Mononuclear cell (primary cell): ENCODE results near the gene SLC30A4. TPM values are rescaled to one million over a fixed set of nuclear protein-coding genes. Genes with fewer than 3 reads are reported as not detected.
"Not testable (repeated sequence)": the region's sequence is repeated elsewhere in the genome, so short reads cannot be mapped to it uniquely, and the experiment has no call there.

Experiments
- H3K27me3 ChIP-seq: 2 replicates; pipeline ENCODE4 v1.6.0; 2011; ENCODE audit warnings: low read length, control low read depth; ENCODE audit not compliant: insufficient read depth
- H3K4me1 ChIP-seq: 2 replicates; pipeline ENCODE4 v1.5.1; 2011; ENCODE audit warnings: mild to moderate bottlenecking, low read length, control low read depth; ENCODE audit not compliant: insufficient read depth
- H3K4me3 ChIP-seq: 2 replicates; pipeline ENCODE4 v1.5.1; 2011; ENCODE audit warnings: mild to moderate bottlenecking, low read length, moderate library complexity
- H3K9me3 ChIP-seq: 2 replicates; pipeline ENCODE4 v1.5.1; 2011; ENCODE audit warnings: low read depth, mild to moderate bottlenecking, control low read depth, low read length
- total RNA-seq: library from RNA; depleted of rRNA; stranded (reverse); fragments of >200 nt; gene quantifications from one replicate; pipeline ENCODE4 v1.2.3, GENCODE V29; 2012

SLC30A4 gene
- total RNA-seq, 1 donor: 3.4 TPM

DNA sequence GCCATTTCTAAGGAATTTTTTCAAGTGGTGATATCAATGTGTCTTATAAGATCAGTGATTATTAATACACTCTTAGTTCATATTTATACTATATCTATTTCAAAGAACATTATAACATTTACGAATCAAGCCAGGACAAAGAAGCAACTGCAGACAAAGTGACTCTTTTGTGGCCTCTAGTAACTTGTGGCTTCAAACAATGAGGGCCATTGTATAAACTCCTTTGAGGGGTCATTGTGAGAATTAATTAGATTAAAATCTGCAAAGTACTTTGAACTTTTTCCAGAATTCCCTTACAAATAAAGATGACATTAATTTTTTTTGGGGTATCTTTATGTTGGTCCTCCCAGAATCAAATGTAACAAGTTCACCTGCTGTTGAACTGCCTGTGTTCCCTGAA, 12.3 kb upstream of the SLC30A4 start:
- Histone ChIP-seq H3K4me1 (no peaks in the 10 kb centered on the region), H3K4me3 (no peak overlapping the region), H3K27me3 (no peaks in the 10 kb centered on the region), H3K9me3 (no peaks in the 10 kb centered on the region)

DNA sequence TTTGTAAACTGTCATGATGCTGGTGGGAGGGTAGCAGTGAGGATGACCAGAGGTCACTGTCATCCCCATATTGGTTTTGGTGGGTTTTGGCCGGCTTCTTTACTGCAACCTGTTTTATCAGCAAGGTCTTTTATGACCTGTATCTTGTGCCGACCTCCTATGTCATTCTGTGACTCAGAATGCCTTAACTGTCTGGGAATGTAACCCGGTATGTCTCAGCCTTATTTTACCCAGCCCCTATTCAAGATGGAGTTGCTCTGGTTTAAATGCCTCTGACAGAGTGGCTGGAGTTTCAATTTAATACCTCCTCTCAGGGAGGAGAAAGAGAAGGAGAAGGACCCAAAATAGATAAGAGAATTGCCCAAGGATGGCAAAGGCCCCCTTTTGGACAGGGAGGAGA, 10.3 kb upstream of the SLC30A4 start:
- H3K27me3 ChIP-seq, H3K4me1 ChIP-seq, H3K4me3 ChIP-seq, H3K9me3 ChIP-seq: not testable (repeated sequence)

DNA sequence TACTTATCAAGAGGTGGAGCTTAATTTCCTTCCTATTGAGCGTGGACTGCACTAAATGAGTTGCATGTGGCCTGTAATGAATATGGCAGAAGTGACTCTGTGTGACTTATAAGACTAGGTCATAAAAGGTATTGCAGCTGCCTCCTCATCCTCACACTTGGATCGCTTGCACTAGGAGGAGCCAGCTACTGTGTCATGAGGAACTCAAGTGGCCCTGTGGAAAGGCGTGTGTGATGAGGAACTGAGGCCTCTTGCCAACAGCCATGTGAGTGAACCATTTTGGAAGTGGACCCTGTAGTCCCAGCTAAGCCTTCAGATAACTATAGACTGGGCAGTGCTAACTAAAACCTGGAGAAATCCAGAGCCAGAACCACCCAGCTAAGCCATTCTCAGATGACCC, 7.1 kb upstream of the SLC30A4 start:
- peaks cover 6% of the 10 kb centered on the region for H3K4me1 ChIP-seq
- H3K4me3 ChIP-seq: no peak overlapping the region
- H3K9me3 ChIP-seq: no peaks in the 10 kb centered on the region
- H3K27me3 ChIP-seq: peaks cover 5% of the 10 kb centered on the region

DNA sequence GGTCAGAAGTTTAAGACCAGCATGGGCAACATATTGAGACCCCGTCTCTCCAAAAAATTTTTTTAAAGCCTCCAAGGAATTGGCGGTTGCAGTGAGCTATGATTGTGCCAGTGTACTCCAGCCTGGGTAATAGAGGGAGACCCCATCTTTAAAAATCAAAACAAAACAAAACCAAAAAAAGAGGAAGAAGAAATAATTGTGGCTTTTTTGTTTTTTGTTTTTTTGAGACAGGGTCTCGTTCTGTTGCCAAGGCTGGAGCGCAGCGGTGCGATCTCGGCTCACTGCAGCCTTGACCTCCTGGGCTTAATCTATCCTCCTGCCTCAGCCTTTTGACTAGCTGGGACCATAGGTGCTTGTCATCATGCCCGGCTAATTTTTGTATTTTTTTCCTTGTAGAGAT, 4.5 kb upstream of the SLC30A4 start:
- Histone ChIP-seq H3K4me3 (no peak overlapping the region), H3K9me3 (no peaks in the 10 kb centered on the region), H3K4me1 (peaks cover 11% of the 10 kb centered on the region), H3K27me3 (peaks cover 22% of the 10 kb centered on the region)

DNA sequence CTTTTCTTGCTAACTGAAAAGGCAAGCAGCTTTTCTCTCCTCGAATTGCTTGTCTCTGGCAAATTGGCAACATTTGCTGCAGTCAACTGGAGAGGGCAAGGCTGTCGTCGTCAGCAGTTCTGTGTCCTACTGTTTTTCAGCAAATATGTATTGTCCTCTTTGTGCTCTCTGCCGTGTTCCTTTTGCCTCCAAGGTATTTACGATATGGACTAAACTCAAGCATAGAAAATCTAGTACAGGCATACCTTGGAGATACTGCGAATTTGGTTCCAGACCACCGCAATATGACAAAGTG, 558 bp upstream of the SLC30A4 start:
- Histone ChIP-seq H3K4me1 (peaks cover 15% of the 10 kb centered on the region), H3K9me3 (no peaks in the 10 kb centered on the region), H3K4me3 (peak overlapping the region; percentile 63), H3K27me3 (peaks cover 35% of the 10 kb centered on the region)

DNA sequence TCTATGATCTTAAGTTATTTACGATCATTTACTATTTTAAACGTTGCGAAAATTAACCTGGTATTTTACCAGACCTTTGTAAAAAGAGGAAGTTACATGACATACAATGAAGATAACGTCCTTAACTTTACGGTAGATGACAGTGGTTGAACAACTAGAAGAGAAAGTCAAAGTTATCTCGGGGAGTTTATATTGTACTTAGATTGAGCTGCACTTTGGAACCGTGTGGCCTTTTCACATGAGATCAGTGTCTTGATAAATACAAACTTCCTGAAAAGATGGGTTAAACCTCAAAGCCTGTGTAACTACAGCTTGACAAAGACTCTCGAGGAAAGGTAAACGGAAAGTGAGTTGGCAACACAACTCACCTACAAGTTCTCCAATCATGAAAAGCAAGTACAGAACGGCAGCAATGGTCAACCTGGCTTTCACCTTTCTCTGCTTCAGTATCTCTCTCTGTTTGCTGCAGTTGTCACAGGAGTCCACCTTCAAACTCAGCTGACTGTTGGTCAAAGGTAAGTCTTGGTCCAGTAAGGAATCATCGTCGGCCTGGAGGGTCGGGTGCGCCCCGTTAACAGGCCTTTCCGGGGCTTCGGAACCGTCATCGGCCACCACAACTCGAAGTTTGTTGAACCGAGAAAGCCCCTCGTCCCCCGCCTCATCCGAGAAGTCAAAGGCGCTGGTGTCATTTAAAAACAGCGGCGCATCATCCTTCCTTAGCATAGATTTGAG, 793 bp downstream of the SLC30A4 start:
- H3K27me3 ChIP-seq: peaks cover 35% of the 10 kb centered on the region
- H3K4me3 ChIP-seq: peak overlapping the region; percentile 63
- H3K4me1 ChIP-seq: peaks cover 10% of the 10 kb centered on the region
- H3K9me3 ChIP-seq: no peaks in the 10 kb centered on the region

DNA sequence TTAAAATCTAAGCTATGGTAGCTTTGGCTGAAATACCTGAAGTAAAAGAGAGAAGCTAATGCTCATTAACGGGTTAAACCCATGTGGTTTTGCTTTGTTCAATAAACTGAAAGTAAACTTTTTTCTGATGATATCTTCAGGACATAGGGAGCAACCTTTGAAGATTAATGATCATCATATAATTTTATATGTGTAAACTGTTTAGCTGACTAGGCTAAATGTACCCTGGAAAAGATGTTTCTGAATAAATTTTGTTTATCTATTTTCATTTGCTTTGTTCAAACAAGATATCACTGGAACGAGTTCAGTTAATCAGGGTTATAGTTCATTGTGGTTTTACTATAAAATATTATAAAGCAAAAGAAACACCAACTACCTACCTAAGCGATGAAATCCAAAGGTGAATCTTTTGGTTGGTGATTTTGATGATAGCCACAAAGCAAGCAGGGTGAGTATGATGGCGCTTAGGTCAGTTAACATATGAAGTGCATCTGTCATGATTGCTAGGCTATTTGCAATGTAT, 11.7 kb downstream of the SLC30A4 start:
- H3K27me3 ChIP-seq: no peaks in the 10 kb centered on the region
- H3K9me3 ChIP-seq: no peaks in the 10 kb centered on the region
- H3K4me1 ChIP-seq: no peaks in the 10 kb centered on the region
- no peak overlapping the region for H3K4me3 ChIP-seq

DNA sequence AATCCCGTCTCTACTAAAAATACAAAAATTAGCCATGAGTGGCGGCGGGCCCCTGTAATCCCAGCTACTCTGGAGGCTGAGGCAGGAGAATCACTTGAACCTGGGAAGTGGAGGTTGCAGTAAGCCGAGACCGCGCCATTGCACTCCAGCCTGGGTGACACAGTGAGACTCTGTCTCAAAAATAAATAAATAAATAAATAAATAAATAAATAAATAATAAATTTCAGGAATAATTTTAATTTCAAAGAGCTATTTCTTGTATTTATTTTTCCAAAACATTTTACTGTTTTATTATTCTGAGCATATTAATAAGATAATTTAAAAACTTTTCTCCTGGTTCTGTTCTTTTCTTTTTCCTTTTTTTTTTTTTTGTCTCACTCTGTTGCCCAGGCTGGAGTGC, 15.4 kb downstream of the SLC30A4 start:
- H3K4me1 ChIP-seq, H3K4me3 ChIP-seq, H3K9me3 ChIP-seq, H3K27me3 ChIP-seq: not testable (repeated sequence)

DNA sequence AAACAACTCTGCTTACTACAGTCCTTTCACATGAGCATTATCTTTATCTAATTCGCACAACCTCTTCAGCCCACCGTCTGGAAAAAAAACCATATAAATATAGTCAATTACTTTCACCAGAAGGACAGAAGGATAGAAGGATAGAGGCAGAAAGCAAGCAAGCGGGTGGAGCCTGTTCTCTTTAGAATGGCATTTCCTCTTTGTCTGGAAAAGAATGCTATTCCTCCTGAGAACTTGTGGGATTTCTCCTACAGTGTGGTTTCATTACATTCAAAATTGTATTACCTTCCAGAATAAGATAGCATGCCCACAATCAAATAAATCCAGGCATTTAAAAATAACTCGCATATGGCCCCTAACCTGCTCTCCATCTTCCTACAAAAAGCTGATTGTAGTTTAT, 23.1 kb downstream of the SLC30A4 start:
- no peaks in the 10 kb centered on the region for H3K4me1 ChIP-seq
- no peak overlapping the region for H3K4me3 ChIP-seq
- H3K9me3 ChIP-seq: no peaks in the 10 kb centered on the region
- no peaks in the 10 kb centered on the region for H3K27me3 ChIP-seq

DNA sequence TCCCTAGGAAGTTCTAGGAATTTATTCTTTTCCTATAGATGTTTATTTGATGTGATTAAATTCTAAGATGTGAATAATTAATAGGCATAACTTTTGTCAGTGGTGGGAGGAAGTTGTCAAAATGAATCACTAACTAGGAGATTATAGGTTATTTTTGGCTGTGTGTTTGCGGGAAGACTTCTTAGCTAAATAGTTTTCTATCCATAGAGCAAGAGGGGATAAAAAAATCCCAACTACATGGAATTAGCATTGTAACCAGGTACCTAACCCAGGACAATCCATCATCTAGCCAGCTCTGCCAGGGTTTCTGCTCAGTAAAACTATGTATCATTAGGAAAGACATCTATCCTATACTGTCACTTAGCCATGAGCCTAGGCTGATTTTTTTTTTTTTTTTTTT, 23.9 kb downstream of the SLC30A4 start:
- no peaks in the 10 kb centered on the region for H3K9me3 ChIP-seq
- no peaks in the 10 kb centered on the region for H3K27me3 ChIP-seq
- H3K4me1 ChIP-seq: no peaks in the 10 kb centered on the region
- no peak overlapping the region for H3K4me3 ChIP-seq

DNA sequence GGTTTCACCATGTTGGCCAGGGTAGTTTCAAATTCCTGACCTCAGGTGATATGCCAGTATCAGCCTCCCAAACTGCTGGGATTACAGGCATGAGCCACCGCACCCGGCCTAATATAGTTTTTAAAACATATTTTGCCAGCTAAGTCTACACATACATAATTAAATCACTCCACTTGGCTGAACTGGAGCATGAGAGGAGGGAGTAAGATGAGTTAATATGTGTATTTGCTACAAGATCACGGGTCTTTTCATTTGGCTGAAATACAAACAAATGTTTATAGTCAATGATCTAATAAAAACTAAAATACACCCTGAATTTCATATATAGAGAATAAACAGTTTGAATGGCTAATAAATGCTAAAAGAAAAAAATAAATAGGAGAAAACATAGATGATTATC, 25.3 kb downstream of the SLC30A4 start:
- Histone ChIP-seq H3K4me1 (no peaks in the 10 kb centered on the region), H3K9me3 (no peaks in the 10 kb centered on the region), H3K4me3 (no peak overlapping the region), H3K27me3 (no peaks in the 10 kb centered on the region)

DNA sequence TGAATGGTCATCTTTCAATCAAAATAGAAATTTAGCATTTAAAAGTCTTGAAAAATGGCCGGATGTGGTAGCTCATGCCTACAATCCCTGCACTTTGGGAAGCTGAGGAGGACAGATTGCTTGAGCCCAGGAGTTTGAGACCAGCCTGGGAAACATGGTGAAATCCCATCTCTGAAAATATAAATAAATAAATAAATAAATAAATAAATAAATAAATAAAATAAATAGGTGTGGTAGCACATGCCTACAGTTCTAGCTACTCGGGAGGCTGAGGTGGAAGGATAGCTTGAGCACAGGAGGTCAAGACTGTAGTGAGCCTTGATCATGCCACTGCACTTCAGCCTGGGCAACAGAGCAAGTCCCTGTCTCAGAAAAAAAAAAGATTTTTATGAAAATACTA, 25.9 kb downstream of the SLC30A4 start:
- Histone ChIP-seq H3K4me3 (no peak overlapping the region), H3K27me3 (no peaks in the 10 kb centered on the region), H3K9me3 (no peaks in the 10 kb centered on the region), H3K4me1 (no peaks in the 10 kb centered on the region)

DNA sequence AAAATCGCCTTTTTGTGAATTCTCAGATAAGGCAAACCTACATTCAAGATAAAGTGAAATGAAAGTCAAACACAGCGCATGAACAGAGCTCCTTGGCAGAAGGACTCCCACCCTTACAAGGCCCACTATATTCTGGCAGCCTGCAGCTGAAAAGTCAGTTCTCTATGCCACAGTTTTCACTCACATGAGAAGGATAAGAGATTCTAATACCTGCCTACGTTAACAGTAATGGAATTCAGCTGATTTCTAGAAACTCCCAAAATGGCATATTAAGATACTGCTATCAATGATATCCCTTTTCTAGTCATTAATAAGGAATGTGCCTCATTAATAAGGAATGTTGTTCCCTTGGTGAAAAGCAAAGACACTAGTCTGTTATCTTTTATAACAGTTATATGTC, 27.0 kb downstream of the SLC30A4 start:
- Histone ChIP-seq H3K4me3 (no peak overlapping the region), H3K4me1 (no peaks in the 10 kb centered on the region), H3K9me3 (no peaks in the 10 kb centered on the region), H3K27me3 (no peaks in the 10 kb centered on the region)

DNA sequence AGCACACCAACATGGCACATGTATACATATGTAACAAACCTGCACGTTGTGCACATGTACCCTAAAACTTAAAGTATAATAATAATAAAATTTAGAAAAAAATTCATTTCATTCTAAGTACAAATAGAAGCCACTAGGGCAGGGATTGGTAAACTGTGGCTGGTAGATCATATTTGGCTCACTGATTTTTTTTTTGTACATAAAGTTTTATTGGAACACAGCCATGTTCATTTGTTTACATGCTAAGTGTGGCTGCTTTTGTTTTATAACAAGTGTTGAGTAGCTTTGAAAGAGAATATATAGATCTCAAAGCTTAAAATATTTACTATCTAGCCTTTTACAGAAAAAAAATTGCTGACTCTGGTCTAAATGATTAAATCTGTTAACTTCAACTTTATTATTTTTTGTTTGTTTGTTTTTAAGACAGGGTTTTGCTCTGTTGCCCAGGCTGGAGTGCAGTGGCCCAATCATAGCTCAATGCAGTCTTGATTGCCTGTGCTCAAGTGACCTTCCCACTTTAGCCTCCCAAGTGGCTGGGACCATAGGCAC, 32.8 kb downstream of the SLC30A4 start:
- no peaks in the 10 kb centered on the region for H3K4me1 ChIP-seq
- H3K27me3 ChIP-seq: no peaks in the 10 kb centered on the region
- H3K4me3 ChIP-seq: no peak overlapping the region
- no peaks in the 10 kb centered on the region for H3K9me3 ChIP-seq

DNA sequence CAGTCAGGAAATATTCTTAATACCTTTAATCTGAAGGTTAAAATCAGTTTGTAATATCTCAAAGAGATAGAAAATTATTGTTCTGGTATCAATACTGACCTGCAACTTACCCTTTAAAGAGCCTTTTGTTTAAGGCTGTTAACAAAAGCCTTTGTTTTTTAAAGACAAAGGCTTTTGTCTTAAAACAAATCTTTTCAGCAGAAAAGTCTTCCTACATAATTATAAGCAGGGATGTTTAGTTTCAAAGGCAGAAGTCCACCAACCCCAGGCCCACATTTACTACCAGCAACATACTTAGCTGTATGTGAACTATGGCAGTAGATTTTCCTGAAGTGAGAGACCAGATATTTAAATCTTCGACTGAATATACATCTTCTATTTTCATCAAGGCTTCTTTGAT, 36.2 kb downstream of the SLC30A4 start:
- H3K27me3 ChIP-seq: no peaks in the 10 kb centered on the region
- no peaks in the 10 kb centered on the region for H3K4me1 ChIP-seq
- H3K9me3 ChIP-seq: no peaks in the 10 kb centered on the region
- H3K4me3 ChIP-seq: no peak overlapping the region

DNA sequence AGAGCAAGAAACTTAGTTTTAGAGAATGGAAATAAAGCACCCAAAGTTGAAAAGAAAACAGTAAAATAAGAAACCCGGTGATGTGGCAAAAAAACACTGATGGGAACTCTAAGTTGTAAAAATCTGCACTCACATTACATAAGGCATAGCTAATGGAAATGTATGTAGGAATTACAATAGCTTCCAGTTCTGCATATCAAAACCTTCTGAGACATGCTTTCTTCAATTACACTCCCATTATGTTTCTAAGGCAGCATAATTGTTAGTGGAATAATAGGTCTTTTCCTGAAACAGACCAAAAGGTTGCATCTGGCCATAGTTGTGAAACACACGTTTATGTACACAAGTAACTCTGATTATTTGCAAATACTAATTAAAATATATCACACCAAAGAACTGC, 41.4 kb downstream of the SLC30A4 start:
- Histone ChIP-seq H3K9me3 (no peaks in the 10 kb centered on the region), H3K4me1 (no peaks in the 10 kb centered on the region), H3K27me3 (no peaks in the 10 kb centered on the region), H3K4me3 (no peak overlapping the region)
